Stimulated activated CD4-positive, alpha-beta T cell treated with anti-CD3 and anti-CD28 coated beads, Interleukin-2, amount 100 ng/mL, for 48 hours (primary cell): Measurements from ENCODE around the gene ZPBP2.
"Not testable (repeated sequence)": the region's sequence is repeated elsewhere in the genome, so short reads cannot be mapped to it uniquely, and the experiment has no call there.

Experiments used
- DNase-seq, 2 donors: peaks; one replicate each; pipeline ENCODE4 v3.0.0-alpha.2; 2020

Gene ZPBP2

GRCh38 chr17:39867880-39868553, at the start of gene ZPBP2:
TSS of gene ZPBP2 (plus strand) at chr17:39868202. CDS start at chr17:39868355, 153 bp downstream.
- DNase-seq, result peak; percentile 47 to 52

DNA sequence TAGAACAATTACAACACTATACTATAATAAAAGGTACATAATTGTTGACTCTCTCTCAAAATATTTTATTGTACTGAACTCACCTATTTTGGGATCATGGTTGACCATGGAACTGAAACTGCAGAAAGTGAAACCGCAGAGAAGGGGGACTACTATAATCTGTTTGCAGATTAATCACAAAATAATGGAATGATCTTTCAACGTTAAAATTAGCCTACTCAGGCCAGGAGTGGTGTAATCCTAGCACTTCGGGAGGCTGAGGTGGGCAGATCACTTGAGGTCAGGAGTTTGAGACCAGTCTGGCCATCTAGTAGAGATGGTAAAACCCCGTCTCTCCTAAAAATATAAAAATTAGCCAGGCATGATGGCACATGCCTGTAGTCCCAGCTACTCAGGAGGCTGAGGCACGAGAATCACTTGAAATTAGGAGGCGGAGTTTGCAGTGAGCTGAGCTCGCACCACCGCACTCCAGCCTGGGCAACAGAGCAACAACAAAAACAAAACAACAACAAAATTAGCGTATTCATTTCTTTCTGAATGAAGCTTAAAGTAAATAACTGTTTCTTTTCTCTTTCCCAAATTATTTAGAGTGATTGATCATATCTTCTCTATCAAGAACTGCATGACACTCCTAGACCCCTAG, 49.5 kb upstream of the ZPBP2 start:
- DNase-seq, result no peak

- DNase-seq, result no peak
Observed at GRCh38 chr17:39820541-39820940, 47.5 kb upstream of the ZPBP2 start.

GRCh38 chr17:39820987-39821386, 47.0 kb upstream of the ZPBP2 start:
- DNase-seq, result no peak

- DNase-seq, result no peak
Observed at GRCh38 chr17:39822051-39822451, 46.0 kb upstream of the ZPBP2 start.

DNA sequence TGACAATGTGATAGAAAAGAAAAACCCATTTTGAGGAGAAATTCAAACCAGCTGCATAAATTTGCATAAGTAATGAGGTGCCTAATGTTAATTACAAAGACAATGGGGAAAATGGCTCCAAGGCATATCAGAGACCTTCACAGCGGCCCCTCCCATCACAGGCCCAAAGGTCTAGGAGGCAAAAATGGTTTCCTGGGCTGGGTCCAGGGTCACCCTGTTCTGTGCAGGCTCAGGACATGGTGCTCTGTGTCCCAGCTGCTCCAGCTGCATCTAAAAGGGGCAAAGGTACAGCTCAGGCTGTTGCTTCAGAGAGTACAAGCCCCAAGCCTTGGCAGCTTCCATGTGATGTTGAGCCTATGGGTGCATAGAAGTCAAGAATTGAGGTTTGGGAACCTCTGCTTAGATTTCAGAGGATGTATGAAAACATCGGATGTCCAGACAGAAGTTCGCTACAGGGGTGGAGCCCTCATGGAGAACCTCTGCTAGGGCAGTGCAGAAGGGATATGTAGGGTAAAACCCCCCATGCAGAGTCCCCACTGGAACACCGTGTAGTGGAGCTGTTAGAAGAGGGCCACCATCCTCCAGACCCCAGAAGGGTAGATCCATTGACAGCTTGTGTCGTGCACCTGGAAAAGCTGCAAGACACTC, 44.5 kb upstream of the ZPBP2 start:
- no peak for DNase-seq

DNA sequence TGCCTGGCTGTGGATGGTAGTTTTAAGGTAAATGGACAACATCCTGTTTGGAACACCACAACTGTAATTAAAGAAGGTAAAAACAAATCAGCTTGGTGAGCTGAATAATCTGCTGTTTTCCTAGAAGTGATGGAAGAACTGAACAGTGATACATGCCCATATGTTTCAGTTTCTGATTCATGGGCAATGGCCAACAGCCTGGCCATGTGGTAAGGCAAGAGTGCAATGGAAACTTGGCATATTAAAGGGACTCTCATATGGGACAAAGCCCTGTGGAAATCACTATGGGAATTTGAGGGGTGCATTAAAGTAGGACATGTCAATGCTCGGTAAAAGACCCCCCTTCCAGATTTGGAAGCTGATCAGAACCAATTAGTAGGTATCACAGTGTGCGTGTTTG, 41.7 kb upstream of the ZPBP2 start:
- DNase-seq, result no peak

- DNase-seq, result no peak
Observed at GRCh38 chr17:39828443-39828842, 39.6 kb upstream of the ZPBP2 start.

GRCh38 chr17:39831588-39831987, 36.4 kb upstream of the ZPBP2 start:
- DNase-seq, result no peak

GRCh38 chr17:39834017-39834416, 34.0 kb upstream of the ZPBP2 start:
- DNase-seq, result no peak

GRCh38 chr17:39835038-39835786, 32.8 kb upstream of the ZPBP2 start:
- no peak for DNase-seq

DNA sequence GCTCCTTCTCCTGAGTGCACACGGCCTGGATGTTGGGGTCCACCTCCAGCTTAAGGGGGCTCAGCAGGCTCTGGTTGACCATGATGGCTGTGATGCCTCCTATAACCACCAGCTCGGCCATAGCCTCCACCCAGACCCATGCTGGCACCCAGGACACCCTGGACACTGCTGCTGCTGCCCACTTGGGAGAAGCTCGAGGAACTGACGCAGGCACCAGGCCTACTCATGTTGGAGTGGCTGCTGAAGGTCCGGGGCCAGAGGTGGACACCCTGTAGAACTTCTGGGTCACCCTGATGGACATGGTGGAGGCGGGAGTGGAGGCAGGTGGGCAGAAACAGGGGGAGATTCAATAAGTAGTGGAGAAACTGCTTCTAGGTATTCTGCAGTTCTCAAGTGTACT, 31.9 kb upstream of the ZPBP2 start:
- DNase-seq, result no peak

DNA sequence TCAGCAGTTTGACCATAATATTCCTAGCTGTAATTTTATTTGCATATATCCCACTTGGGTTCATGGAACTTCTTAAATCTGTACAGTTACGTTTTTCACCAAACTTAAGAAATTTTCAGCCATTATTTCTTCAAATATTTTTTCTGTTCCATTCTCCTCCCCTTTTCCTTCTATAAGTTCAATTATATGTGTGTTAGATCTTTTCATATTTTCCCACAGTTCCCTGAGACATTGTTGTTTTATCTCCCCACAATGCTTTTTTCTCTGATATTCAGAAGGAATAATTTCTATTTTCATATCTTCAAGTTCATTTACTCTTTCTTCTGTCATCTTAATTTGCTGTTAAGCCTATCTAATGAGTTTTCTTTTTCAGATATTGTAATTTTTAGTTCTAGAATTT, 29.9 kb upstream of the ZPBP2 start:
- DNase-seq, result no peak

DNA sequence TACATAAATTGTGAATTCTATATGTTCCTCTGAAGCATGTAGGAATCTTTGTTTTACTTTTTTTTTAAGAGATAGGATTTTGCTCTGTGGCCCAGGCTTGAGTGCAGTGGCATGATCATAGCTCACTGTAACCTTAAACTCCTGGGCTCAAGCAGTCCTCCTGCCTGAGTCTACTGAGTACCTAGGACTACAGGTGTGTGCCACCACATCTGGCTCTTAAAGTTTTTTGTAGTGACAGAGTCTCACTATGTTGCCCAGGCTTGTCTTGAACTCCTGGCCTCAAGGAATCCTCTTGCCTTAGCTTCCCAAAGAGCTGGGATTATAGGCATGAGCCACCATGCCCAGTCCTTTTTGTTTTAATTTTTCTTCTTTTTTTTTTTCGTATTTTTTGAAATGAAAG, 29.2 kb upstream of the ZPBP2 start:
- DNase-seq, result no peak

GRCh38 chr17:39841134-39841683, 26.8 kb upstream of the ZPBP2 start:
- no peak for DNase-seq

- no peak for DNase-seq
Observed at GRCh38 chr17:39845052-39845846, 22.8 kb upstream of the ZPBP2 start.

DNA sequence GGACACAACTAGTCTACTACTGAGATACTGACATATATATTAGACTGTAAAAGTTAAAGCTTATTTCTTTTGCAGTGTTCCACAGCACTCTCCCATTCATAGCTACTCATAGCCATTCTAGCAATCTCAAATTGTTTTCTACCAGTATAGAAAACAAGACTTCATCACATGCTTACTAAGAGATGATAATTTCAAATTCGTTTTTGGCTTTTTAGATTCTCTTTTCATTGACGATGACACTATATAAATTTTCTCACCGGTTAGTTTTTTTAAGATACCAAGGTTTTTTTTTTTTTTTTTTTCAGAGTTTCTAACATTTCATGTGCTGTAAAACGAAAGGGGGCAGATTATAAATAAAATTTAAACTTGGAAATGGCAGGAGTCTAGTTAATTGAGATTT, 21.8 kb upstream of the ZPBP2 start:
- no peak for DNase-seq

- no peak for DNase-seq
Observed at GRCh38 chr17:39848600-39848999, 19.4 kb upstream of the ZPBP2 start.

DNA sequence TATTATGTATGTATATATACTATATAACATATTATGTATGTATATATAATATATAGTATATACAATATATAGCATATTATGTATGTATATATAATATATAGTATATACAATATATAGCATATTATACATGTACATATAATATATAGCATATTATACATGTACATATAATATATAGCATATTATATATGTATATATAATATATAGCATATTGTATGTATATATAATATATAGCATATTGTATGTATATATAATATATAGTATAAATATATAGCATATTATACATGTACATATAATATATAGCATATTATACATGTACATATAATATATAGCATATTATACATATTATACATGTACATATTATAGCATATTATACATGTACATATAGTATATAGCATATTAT, 17.8 kb upstream of the ZPBP2 start:
- not testable (repeated sequence) for DNase-seq

DNA sequence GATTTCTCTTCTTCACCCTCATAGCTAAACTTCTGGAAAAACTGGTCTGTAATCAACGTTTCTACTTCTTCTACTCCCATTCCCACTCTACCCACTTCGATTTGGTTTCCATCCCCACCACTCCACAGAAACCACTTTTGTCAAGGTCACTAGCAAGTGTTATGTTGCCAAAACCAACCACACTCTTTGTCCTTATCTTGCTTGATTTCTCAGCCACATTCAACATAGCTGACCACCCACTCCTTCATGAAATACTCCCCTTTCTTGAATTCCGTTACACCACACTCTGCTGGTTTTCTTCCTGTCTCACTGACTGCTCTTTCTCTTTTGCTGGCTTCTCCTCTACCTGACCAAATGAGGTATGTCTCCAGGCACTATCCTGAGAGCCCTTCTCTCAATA, 15.8 kb upstream of the ZPBP2 start:
- DNase-seq, result no peak

GRCh38 chr17:39854909-39855308, 13.1 kb upstream of the ZPBP2 start:
- DNase-seq, result no peak

GRCh38 chr17:39855911-39856649, 11.9 kb upstream of the ZPBP2 start:
- DNase-seq, result not testable (repeated sequence)
